ENCODE data around the gene CENPB.

CENPB gene

GRCh38 chr20:3782597-3782996 lies 3.9 kb downstream of the CENPB start:
- no peak for TF ChIP-seq CTCF (conservative IDR thresholded peaks at IDR 0.05; ENCODE audit: low read depth, low read length)
- DNase-seq (ENCODE audit: low read depth): no peak
- no peak overlapping the region for H3K4me3 ChIP-seq (ENCODE audit: low read depth, low read length)

- peak; percentile 91 for DNase-seq (ENCODE audit: low read depth)
- H3K4me3 ChIP-seq (ENCODE audit: low read depth, low read length): peak within 1 kb of the TSS; percentile 46
- peak; percentile 54 for TF ChIP-seq CTCF (conservative IDR thresholded peaks at IDR 0.05; ENCODE audit: low read depth, low read length)
Observed at GRCh38 chr20:3781153-3781910, 5.2 kb downstream of the CENPB start, which contains the start of gene SPEF1. SPEF1 (minus strand) TSS chr20:3781448; CDS start chr20:3781287, 161 bp downstream.

DNA sequence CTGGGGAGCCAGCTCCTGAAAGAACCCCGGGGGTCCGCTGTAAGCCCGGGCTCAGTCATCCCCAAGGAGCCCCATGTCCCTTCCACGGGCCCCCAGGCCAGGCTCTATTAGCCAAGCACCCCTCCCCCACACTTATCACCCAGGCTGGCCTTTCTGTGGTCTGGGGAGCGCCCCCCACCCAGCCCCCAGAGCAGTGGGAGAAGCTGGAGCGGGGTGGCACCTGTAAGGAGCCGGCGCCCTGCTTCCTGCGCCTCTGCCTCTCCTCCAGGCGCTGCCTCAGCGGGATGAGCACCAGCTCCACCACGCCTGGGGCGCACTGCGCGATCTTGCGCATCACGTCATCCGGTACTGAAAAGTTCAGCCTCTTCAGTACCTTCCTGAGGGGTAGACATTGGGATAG lies 7.6 kb downstream of the CENPB start:
- TF ChIP-seq CTCF (conservative IDR thresholded peaks at IDR 0.05; ENCODE audit: low read depth, low read length): no peak
- no peak overlapping the region for H3K4me3 ChIP-seq (ENCODE audit: low read depth, low read length)
- DNase-seq (ENCODE audit: low read depth): no peak

DNA sequence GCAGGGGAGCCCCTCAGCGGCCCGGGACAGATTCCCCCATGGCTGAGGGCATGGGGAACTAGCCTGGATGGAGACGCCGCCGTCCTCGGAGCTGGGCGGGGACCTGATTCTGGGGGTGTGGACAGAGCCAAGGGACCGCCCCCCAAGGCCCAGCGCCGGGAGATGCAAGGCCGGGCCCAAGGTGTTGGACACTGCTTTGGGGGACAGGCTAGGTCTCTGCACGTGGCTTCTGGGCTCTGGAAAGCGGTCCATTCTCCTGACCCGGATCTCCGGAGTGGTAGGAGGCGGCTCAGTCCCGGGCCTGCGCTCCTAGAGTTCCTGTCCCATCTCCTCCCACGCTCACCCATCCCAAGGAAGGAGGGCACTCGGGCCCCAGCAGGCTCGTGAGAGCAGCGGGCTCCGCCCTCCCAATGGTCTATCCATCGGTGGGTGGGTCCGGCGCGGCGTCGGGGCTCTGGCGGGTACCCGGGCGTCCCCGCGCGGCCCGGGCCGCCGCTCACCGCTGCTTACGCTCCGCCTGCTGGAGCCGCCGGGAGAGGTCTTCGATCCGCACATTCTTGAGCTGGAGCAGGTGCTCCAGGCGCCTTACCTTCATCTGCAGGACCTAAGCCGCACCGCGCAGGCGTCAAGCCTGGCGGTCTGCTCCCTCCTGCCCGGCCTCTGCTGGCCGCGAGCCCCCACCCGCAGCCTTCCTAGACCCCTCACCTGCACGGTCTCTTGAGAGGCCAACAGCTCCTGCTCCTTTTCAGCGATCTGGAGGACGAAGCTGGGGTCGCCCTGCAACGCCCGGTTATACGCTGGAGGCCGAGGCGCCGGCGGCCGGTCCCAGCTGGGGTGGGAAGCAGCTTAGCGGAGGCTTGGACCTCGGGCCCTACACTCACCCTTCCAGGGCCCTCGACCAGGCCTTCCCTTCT lies 8.6 kb downstream of the CENPB start:
- no peak for TF ChIP-seq CTCF (conservative IDR thresholded peaks at IDR 0.05; ENCODE audit: low read depth, low read length)
- peak overlapping the region; percentile 54 for H3K4me3 ChIP-seq (ENCODE audit: low read depth, low read length)
- DNase-seq (ENCODE audit: low read depth): peak; percentile 35

DNA sequence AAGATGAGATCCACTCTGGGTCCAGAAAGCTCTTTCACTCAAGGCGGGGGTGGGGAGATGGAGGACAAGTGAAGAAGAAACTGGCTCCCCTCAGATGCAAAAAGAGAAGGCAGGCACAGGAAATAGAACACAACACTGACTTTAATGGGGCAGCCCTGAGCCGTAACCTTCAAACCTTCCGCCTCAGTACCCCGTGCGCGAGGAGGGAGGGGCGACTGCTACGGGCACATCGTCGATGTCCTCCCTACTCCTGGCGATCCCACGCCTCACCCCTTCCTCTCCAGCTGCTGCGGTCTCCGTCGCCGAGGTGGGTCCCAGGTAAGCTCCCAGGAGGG lies 9.2 kb downstream of the CENPB start:
- no peak for DNase-seq (ENCODE audit: low read depth)
- no peak for TF ChIP-seq CTCF (conservative IDR thresholded peaks at IDR 0.05; ENCODE audit: low read depth, low read length)
- H3K4me3 ChIP-seq (ENCODE audit: low read depth, low read length): peak overlapping the region; percentile 54

GRCh38 chr20:3775457-3776108 lies 11.0 kb downstream of the CENPB start:
- no peak for TF ChIP-seq CTCF (conservative IDR thresholded peaks at IDR 0.05; ENCODE audit: low read depth, low read length)
- no peak for DNase-seq (ENCODE audit: low read depth)
- no peak overlapping the region for H3K4me3 ChIP-seq (ENCODE audit: low read depth, low read length)

All from choroid plexus epithelial cell (primary cell).